Measurements from ENCODE around the gene B4GALNT4.

- TF ChIP-seq, protein P1, sequence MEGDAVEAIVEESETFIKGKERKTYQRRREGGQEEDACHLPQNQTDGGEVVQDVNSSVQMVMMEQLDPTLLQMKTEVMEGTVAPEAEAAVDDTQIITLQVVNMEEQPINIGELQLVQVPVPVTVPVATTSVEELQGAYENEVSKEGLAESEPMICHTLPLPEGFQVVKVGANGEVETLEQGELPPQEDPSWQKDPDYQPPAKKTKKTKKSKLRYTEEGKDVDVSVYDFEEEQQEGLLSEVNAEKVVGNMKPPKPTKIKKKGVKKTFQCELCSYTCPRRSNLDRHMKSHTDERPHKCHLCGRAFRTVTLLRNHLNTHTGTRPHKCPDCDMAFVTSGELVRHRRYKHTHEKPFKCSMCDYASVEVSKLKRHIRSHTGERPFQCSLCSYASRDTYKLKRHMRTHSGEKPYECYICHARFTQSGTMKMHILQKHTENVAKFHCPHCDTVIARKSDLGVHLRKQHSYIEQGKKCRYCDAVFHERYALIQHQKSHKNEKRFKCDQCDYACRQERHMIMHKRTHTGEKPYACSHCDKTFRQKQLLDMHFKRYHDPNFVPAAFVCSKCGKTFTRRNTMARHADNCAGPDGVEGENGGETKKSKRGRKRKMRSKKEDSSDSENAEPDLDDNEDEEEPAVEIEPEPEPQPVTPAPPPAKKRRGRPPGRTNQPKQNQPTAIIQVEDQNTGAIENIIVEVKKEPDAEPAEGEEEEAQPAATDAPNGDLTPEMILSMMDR (conservative IDR thresholded peaks at IDR 0.05 in 1 of 2, IDR thresholded peaks at IDR 0.05 in 1 of 2; ENCODE audit: low read depth in 1 of 2, low read length in 2 of 2), result no peak
- no peak for TF ChIP-seq EZH2 (IDR thresholded peaks at IDR 0.05; ENCODE audit: low read length, missing control alignments)
Measured at GRCh38 chr11:337711-338110, 31.6 kb upstream of the B4GALNT4 start.
